MV-4-11 (cell line): ENCODE data around the gene OR5B12.
"Not testable (repeated sequence)": the region's sequence is repeated elsewhere in the genome, so short reads cannot be mapped to it uniquely, and the experiment has no call there.

Experiments used
- DNase-seq: peaks from one replicate; lab custom pipeline; 2025; lab: John Stamatoyannopoulos, UW

The OR5B12 gene

DNA sequence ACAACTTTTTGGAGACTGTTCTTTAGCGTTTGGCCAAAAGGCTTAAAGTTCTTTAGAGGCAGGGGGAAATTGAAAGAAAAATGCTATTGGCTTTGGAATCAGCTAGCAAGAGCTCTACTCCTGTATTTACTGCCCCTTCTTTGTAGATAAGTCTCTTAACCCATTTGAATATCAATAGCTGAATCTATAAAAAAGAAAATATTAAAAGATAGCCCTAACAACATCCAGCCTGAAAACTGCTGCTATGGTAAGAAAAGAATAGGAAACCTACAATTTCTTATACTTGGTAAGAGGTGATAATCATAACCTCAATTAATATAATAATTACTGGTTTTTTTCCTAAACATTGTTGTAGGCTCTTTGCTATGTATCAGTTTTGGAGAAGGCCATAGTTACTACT lies at the start of gene OR5B12:
Gene OR5B12, minus strand, starts transcription at position 101 of the 400 bp plus-strand sequence. CDS start 2,085 bp downstream, outside the sequence.
- DNase-seq, result no peak

DNA sequence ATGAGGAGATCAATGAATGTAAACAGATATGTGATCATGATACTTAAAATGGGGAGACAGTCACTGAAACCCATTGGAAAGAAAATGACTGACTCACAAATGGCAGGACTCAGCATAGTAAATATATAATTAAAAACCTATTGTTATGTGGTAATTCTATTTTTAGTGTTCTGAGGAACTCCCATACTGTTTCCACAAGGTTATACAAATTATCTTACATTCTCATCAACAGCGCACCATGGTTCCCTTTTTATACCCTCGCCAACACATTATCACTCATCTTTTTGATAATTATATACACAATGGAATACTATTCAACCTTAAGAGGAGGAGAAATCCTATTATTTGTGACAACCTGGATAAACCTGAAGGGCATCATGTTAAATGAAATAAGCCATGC lies 48.8 kb upstream of the OR5B12 start:
- DNase-seq, result no peak

DNA sequence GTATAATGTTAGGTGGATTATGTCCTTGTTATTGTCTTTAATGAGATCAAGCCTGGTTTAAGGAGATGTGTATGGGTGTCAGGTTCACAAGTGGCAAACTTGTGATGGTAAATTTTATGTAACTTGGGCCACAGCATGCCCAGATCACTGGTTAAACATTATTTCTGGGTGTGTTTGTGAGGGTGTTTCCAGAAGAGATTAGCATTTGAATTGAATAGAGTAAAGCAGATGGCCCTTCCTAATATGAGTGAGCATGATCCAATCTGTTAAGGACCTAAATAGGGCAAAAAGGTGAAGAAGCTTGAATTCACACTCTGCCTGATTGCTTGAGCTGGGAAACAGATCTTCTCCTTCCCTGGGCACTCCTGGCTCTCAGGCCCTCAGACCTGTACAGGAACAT lies 45.1 kb upstream of the OR5B12 start:
- DNase-seq, result no peak

DNA sequence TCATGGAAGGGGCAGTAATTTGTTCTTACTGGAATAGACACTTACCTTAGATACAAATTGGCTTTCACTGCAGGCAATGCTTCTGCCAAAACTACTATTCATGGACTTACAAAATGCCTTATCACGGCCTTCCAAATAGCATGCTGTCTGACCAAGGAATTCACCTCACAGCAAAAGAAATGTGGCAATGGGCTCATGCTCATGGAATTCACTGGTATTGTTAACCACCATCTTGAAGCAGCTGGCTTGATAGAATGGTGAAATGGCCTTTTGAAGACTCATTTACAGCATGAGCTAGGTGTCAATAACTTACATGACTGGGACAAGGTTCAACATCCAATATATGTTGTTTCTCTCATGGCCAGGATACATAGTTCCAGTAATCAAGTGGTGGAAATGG lies 43.9 kb upstream of the OR5B12 start:
- no peak for DNase-seq

DNA sequence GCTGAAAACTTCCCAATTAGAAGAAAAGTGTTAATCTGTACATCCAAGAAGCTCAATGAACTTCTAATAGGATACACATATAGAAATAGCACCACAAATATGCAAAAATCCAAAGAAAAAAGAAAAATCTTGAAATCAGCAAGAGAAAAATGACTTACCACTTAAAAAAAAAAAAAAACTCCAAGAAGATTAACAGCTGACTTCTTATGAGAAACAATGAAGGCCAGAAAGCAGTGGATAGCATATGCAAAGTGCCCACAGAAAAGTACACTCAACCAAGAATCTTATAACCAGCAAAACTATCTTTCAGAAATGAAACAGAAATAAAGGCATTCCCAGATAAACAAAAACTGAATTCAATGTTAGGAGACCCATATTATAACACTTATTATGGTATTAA lies 29.9 kb upstream of the OR5B12 start:
- DNase-seq, result peak; percentile 16

DNA sequence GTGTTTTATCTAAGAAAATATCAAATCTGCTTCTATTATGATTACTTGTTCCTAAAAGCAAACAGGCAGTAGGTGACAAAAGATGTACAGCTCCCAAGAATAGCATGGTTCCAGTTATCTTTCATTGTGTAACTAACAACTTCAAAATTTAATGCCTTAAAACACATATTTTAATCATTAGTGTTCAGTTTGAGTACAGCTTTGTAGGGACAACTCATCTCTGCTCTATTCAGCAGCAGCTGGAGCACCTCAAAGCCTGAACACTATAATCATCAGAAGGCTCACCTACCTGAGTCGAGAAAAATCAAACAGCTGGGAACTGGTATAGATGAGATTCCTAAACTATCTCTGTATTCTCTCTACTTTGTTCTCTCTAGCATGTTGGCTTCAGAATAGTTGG lies 24.3 kb upstream of the OR5B12 start:
- no peak for DNase-seq

DNA sequence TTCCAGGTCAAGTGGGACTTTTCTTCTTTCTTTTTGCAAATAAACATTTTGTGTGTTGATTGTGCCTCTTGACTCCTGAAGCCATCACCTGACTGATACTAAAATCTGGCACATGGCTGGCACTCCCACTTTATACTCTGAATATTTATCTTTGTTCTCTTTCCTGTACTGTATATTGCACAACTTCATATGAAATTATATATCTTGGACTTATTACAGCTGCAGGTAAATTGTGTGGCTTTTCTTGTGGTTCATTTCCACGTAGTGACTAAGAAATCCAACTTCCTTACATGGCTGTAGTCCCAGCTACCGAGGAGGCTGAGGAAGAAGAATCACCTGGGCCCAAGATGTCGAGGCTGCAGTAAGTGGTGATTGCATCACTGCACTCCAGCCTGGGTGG lies 23.7 kb upstream of the OR5B12 start:
- no peak for DNase-seq

DNA sequence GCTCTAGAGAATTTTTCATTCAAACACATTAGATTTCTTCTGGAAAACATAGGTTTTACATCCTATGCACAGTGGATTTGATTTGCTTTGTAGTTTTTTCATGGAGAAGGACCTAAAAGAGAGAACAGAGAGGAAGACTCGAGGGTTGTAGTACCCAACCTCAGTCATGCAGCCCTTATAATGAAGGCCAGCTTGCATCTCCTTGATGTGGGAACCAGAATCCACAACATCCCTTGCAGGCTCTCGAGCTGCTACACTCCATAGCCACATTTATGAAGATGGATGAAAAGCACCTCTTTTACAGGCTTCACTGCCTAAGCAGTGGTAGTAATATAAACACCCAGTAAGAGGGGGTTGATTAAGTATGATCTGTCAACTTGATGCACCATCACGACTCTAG lies 9.5 kb upstream of the OR5B12 start:
- DNase-seq, result no peak

DNA sequence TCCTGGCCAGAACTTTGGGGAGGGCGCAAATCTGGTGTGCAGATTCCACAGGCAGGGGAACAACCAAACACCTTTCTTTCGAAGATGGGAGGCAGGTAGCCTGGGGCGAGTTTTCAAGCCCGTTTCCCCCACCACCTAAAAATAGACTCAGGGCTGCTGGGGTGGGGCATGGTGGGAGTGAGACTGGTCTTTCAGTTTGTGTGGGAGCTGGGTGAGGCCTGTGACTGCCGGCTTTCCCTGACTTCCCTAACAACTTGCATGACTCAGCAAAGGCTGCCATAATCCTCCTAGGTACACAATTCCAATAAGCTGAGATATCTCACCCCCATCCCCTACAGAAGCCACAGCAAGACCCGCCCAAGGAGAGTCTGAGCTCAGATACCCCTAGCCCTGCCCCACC lies 4.3 kb upstream of the OR5B12 start:
- DNase-seq, result no peak

DNA sequence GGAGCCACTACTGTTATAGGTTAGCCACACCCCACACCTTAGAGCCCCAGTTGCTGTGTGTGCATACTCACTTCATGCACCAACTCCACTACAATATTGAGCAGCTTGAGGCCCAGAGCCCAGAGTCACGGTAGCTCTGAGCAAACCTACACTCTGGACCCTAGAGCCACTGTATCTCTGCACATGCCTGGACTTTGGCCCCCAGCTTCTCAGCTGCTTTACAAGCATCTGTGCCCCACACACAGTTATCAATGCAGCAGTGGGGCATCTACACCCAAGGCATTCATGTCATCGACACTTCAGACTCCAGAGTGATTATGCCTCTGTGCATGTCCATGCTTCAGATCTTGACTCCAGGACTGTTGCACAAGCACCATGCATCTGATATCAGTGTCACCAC lies 2.3 kb upstream of the OR5B12 start:
- DNase-seq, result no peak

DNA sequence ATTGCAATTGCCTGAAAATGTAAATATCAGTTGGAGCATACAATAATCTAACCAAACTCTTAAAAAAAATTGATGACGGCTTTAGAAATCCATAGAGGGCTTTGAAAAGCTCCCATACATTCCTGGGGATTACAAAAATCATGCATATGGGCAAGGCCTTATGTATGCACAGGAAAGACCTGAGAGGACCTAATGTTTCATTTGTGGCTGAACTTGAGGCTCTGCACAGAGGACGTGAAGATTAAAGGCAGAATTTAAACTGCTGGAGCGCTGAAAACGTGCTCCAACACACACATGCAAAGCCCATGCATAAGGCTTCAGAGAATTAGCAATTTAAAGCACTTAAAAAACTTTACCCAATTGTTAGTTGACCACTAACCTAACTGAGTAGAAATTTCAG lies 3.5 kb downstream of the OR5B12 start:
- no peak for DNase-seq

DNA sequence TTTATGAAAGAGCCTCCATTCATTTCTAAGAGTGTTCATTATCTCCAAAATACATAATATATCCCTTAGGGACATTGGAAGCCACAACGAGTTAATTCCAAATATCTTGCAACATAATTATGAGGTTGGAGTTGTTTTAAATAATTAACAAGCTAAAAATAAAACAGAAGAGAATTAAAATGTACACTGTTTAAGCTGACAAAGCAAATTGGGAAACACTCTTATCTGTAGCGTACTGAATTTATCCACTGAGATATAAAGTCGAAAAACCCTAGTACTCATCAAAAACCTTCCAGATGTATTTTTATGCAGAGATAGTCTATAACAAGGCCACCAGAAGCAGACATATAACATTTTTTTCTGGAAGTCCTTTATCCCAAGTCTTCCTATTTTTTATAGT lies 7.8 kb downstream of the OR5B12 start:
- no peak for DNase-seq

DNA sequence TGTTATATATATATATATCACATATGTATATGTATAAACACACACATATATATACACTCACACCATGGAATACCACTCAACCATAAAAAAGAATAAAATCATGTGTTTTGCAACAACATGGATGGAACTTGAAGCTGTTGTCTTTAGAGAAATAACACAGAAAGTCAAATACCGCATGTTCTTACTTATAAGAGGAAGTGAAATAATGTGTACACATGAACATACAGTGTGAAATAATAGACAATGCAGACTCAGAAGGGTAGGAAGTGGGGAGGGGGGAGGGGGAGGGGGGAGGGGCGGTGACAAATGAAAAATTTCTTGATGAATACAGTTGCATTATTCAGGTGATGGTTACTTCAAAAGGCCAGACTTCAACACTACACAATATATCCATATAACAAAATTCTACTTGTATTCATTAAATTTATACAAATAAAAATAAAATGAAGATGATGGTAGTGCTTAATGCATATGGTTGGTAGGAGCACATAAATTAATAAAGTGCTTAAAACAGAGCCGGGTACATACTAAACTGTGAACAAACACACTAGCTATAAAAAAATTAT lies 8.3 kb downstream of the OR5B12 start:
- DNase-seq, result peak; percentile 93

DNA sequence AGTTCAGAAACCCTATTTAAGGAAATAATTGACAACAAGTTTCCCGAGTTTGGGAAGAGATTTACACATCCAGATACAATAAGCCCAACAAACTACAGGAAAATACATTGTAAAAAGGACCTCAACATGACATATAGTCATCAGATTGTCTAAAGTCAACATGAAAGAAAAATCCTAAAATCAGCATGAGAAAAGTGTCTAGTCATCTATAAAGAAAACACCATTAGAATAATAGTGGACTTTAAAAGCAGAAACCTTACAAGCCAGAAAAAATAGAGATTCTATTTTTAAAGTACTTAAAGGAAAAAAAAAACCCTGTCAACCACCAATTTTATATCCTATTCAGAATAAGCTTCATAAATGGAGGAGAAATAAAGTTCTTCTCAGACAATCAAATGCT lies 12.8 kb downstream of the OR5B12 start:
- no peak for DNase-seq

DNA sequence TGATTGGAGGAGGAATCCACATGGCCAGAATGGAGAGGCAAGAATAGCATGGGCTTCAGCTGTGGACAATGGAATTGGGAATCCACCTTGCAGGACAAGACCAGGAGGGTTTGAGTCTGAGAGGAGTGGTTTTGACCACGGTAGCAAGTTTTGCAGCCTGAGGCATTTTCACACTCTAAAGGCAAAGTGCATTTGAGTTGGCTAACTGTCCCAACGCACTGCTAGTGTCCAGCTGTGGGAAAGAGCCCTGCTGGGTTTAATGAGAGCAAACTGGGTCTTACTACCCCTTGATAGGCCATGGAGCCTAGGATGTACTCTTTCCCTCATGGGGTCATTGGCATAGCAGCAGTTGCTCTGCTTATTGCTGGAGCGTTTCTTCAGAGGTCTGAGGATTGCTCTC lies 14.0 kb downstream of the OR5B12 start, which contains the start of gene OR5B2:
Gene OR5B2, minus strand, starts transcription at position 101 of the 400 bp plus-strand sequence. CDS start 4,860 bp downstream, outside the sequence.
- no peak for DNase-seq

DNA sequence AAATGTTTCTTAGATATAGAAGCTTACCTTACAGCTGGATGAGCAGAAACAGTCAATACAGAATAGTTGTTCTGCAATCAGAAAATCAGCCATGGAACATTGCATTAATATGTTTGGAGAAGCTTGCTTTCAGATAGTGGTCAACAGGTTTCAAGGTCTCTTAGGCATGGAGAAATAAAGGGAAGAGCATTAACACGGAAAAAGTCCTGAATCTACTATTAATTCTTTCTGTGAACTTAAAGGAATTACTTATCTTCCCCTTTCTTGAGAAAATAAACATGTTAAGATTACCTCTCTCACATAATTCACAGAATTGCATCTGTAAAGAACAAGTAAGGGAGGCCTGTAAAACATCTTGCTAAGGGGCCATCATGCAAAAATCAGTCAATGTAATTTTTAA lies 35.3 kb downstream of the OR5B12 start, which contains the start of gene OR5B3:
Gene OR5B3, minus strand, starts transcription at position 101 of the 400 bp plus-strand sequence. CDS start 3,465 bp downstream, outside the sequence.
- DNase-seq, result no peak

DNA sequence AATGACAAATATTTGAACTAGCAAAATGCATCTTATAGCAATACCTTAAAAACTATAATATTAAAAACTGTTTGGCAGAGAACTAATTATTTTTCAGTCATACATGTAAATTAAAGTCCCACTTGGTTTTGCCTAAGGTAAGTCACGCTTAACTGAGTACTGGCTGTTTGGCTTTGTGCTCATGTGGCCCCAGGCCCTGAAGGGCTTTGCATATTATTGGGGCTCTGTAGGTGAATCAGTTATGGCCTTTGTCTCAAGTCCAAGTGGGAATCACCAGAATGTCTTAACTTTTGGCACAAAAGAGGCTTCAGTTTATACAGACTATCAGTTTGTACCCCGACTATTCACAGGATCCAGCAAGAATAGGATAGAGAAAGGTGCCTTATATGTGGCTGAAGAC lies 42.4 kb downstream of the OR5B12 start:
- DNase-seq, result not testable (repeated sequence)

DNA sequence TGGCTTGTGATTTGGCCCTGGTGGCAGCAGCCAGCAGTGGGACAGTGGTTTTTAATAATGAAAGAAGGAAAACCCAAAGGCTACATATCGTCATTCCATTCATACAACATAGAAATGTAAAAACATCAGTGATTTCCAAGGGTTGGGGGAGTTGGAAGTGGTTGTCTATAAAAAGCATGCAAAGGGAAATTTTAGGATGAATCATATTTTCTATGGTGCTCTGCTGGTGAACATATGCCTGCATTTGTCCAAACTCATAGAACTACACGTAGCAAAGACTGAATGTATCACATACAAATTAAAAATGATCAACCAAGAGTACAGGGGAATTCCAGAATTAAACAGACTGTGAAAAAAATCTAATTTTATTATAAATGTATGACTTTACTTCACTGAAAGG lies 46.5 kb downstream of the OR5B12 start:
- no peak for DNase-seq

DNA sequence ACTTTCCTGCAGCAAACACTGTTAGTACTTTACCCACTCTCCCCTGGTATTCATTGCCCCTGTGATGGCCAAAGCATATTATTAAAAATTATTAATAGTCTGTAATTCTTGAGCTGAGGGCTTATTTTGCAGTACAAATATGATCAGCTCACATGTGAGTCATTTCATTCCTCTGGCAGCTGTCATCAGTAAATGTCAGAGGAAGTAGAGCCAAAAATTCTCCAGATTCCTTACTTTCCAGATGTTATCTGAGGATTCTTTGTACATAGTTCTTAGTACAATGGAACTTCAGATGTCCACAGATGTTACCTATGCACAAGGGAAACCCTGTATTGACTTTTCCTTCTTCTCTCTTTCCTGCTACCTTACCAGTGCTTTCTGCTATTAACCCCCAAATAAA lies 47.8 kb downstream of the OR5B12 start:
- no peak for DNase-seq

DNA sequence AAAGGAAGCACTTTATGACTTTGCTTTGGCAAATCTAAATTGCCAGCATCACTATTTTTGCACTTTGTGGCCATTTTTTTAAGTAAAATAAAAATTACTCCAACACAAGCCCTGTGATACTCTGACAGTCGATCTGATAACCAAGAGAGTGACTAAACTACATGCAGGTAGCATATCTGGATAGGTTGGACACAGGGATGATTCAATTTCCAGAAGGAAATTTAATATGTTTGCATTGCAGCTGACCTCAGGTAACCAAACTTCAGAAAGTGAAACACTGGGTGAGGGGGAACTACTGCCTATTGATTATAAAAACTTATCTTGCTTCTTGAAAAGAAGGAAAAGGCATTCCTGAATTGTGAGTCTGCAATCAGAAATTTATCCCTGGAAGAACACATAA lies 49.3 kb downstream of the OR5B12 start:
- no peak for DNase-seq

DNA sequence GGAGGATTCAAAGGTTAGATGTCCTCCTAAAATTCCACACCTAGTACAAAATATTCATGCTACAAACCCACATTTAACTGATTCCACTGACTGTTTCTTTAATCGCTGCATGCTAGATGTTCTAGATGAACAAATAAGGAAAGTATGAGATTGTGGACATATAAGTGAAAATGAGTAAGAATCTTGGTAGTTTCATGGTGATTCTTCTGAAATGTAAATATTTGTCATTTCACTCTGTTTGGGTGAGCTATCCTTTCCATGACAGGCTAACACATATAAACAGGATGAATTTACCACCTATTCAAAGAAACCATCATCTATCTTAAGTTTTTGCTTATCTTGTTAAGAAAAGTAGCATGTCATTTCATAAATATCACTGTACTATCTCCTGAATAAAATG lies 50.2 kb downstream of the OR5B12 start:
- no peak for DNase-seq

DNA sequence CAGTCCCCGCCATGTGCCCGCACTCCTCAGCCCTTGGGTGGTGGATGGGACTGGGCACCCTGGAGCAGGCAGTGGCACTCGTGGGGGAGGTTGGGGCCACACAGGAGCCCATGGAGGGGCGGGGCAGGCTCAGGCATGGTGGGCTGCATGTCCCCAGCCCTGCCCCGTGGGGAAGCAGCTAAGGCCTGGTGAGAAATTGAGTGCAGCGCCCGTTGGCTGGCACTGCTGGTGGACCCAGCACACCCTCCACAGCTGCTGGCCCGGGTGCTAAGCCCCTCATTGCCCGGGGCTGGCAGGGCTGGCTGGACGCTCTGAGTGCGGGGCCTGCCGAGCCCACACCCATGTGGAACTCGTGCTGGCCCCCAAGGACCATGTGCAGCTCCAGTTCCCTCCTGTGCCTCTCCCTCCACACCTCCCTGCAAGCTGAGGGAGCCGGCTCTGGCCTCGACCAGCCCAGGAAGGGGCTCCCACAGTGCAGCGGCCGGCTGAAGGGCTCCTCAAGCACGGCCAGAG lies 51.4 kb downstream of the OR5B12 start:
- DNase-seq, result no peak
